Stimulated activated CD4-positive, alpha-beta T cell treated with anti-CD3 and anti-CD28 coated beads, TNF-alpha, amount 100 ng/mL, for 24 hours (primary cell): ENCODE results near the gene FA2H.

Experiments
- DNase-seq, 3 experiments: peaks; one replicate each; pipeline ENCODE4 v3.0.0-alpha.2; 2020; ENCODE audit warnings: low read depth in 3 of 3

Gene FA2H

GRCh38 chr16:74744566-74744965 is 30.1 kb downstream of the FA2H start:
- no peak for DNase-seq

GRCh38 chr16:74743668-74744299 is 30.8 kb downstream of the FA2H start:
- no peak for DNase-seq

GRCh38 chr16:74743045-74743667 is 31.5 kb downstream of the FA2H start:
- no peak for DNase-seq

- DNase-seq, result no peak
These were observed 32.6 kb downstream of the FA2H start for GRCh38 chr16:74742051-74742481.

- no peak for DNase-seq
These were observed 33.8 kb downstream of the FA2H start for GRCh38 chr16:74740795-74741304.

- DNase-seq, result no peak
These were observed 35.3 kb downstream of the FA2H start for GRCh38 chr16:74739275-74739674.

- no peak for DNase-seq
These were observed 35.8 kb downstream of the FA2H start for GRCh38 chr16:74738816-74739215.

GRCh38 chr16:74738113-74738541 is 36.5 kb downstream of the FA2H start:
- DNase-seq, result no peak

GRCh38 chr16:74737521-74737920 is 37.1 kb downstream of the FA2H start:
- DNase-seq, result no peak

- no peak for DNase-seq
These were observed 38.0 kb downstream of the FA2H start for GRCh38 chr16:74736531-74737157.

GRCh38 chr16:74735554-74735953 is 39.1 kb downstream of the FA2H start:
- DNase-seq, result no peak

GRCh38 chr16:74735162-74735452 is 39.5 kb downstream of the FA2H start:
- DNase-seq, result no peak

- no peak for DNase-seq
These were observed 40.1 kb downstream of the FA2H start for GRCh38 chr16:74734361-74735161.

GRCh38 chr16:74732707-74733350 is 41.8 kb downstream of the FA2H start:
- no peak for DNase-seq

GRCh38 chr16:74731853-74732477 is 42.7 kb downstream of the FA2H start:
- DNase-seq, result no peak

GRCh38 chr16:74729783-74730683 is 44.6 kb downstream of the FA2H start:
- DNase-seq, result no peak

- DNase-seq, result no peak
These were observed 46.7 kb downstream of the FA2H start for GRCh38 chr16:74727903-74728302.

- peak in 2 of 3 experiments; percentile 2 to 50 for DNase-seq
These were observed 47.9 kb downstream of the FA2H start for GRCh38 chr16:74726716-74727115.

- DNase-seq, result no peak
These were observed 48.8 kb downstream of the FA2H start for GRCh38 chr16:74725651-74726455.
